ENCODE results near the gene ZCCHC9. TPM values are rescaled to one million over a fixed set of nuclear protein-coding genes. Genes with fewer than 3 reads are reported as not detected.
"Not testable (repeated sequence)": the region's sequence is repeated elsewhere in the genome, so short reads cannot be mapped to it uniquely, and the experiment has no call there.

Gene ZCCHC9
- total and polyA plus RNA-seq, 12 donors = 8.5 to 25.7 (median 11.1) TPM

DNA sequence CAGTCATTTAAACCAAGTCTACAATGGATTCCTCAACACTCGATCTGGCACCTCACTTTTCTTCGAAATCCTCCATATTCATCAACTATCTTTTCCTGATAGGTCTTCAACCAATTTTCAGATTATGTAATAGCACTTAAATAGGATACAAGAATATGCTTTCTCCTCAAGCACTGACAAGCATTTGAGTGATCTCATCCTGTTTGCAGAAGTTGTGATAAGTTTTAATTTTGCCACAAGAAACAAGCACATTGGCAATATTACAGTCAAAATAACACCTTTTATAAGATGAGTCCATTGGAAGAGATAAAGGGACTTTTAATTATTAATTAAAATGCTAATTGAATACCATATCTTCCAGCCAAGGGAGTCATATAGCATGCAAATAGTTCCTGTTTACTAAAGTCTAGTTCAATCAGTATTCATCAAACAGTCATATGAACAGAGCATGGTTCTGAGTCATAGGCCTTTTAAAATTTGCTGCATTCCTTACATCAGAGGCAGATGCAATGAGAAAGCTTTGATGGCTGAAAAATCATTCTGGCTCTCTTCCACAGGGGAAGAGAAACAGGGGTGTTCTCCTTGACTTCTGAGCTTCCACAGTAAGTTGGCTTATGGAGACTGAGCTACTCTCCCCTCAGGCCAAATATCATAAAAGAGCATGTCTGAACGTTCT lies 32.7 kb upstream of the ZCCHC9 start:
- intact Hi-C loops (cut with DNase I) = no loop called here
- no peak overlapping the region for H3K27ac ChIP-seq
- H3K27me3 ChIP-seq = no peaks in the 10 kb centered on the region
- H3K4me1 ChIP-seq = no peaks in the 10 kb centered on the region
- H3K36me3 ChIP-seq = peaks cover 0 to 82% (median 34%) of the 10 kb centered on the region in 9 donors
- ATAC-seq (no peak), DNase-seq (no peak)
- TF ChIP-seq, protein P1, sequence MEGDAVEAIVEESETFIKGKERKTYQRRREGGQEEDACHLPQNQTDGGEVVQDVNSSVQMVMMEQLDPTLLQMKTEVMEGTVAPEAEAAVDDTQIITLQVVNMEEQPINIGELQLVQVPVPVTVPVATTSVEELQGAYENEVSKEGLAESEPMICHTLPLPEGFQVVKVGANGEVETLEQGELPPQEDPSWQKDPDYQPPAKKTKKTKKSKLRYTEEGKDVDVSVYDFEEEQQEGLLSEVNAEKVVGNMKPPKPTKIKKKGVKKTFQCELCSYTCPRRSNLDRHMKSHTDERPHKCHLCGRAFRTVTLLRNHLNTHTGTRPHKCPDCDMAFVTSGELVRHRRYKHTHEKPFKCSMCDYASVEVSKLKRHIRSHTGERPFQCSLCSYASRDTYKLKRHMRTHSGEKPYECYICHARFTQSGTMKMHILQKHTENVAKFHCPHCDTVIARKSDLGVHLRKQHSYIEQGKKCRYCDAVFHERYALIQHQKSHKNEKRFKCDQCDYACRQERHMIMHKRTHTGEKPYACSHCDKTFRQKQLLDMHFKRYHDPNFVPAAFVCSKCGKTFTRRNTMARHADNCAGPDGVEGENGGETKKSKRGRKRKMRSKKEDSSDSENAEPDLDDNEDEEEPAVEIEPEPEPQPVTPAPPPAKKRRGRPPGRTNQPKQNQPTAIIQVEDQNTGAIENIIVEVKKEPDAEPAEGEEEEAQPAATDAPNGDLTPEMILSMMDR (IDR thresholded peaks at IDR 0.05) = no peak
- H3K4me3 ChIP-seq = no peak overlapping the region
- peaks cover 0 to 38% (median 24%) of the 10 kb centered on the region in 11 donors for H3K9me3 ChIP-seq
- WGBS, 2 donors = 71 to 81% methylated on average over 3 of the region's 3 CpGs

DNA sequence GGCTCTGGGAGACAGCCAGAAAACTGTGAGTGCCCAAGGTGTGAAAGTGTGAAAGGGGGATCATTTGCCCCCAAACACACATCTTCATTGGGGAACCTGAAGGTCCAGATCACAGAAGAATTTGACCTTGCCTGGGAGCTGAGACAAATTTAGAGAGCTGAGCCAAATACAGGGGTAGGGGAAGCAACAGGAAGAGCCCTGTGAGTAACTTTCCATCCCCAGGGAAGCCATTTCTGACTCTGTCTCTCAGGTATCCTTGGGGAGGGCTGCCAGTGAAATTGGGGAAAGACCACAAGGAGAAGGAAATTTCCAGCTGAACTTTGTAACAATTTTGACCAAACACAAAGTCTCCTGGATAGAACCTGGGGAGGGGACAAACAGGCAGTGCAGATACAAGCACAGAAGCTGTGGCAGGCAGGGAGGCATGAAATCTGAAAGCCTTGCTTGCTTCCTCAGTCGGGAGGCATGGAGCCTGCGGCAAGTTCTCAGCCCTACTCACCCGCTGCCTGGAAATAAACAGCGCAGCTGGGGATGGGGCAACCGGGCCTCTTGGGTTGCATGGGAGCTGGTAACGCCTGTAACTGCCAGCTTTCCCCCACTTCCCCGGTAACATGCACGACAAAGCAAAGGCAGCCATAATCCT lies 31.5 kb upstream of the ZCCHC9 start:
- Histone ChIP-seq H3K4me1 (no peaks in the 10 kb centered on the region), H3K36me3 (peaks cover 0 to 70% (median 23%) of the 10 kb centered on the region in 9 donors), H3K4me3 (no peak overlapping the region), H3K9me3 (peaks cover 0 to 45% (median 33%) of the 10 kb centered on the region in 11 donors), H3K27me3 (no peaks in the 10 kb centered on the region), H3K27ac (no peak overlapping the region)
- WGBS, 2 donors = 94 to 95% methylated on average over 8 of the region's 8 CpGs
- DNase-seq = no peak
- intact Hi-C loops (cut with DNase I) = no loop called here
- TF ChIP-seq, protein P1 (IDR thresholded peaks at IDR 0.05) = no peak
- ATAC-seq = peak in 5 of 8 donors; percentile 14 to 29 (median 19)

DNA sequence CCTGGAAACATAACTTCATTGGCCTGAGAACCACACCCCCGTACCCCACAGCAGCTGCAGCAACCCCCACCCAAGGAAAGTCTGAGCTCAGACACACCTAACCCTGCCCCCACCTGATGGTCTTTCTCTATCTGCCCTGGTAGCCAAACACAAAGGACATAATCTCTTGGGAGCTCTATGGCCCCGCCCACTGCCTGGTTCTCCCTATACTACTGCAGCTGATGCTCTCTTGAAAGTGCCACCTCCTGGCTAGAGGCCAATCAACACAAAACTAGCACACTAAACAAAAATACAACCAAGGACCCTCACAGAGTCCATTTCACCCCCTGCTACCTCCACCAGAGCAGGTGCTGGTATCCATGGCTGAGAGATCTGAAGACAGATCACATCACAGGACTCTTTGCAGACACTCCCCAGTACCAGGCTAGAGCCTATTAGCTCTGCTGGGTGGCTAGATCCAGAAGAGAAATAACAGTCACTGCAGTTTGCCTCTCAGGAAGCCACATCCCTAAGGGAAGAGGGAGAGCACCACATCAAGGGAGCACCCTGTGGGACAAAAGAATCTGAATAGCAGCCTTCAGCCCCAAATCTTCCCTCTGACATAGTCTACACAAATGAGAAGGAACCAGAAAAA lies 30.9 kb upstream of the ZCCHC9 start:
- intact Hi-C loops (cut with DNase I); H3K4me3 ChIP-seq; H3K4me1 ChIP-seq; H3K27ac ChIP-seq; H3K27me3 ChIP-seq; DNase-seq: not testable (repeated sequence)
- peaks cover 0 to 52% (median 40%) of the 10 kb centered on the region in 11 donors for H3K9me3 ChIP-seq
- H3K36me3 ChIP-seq = peaks cover 0 to 64% (median 17%) of the 10 kb centered on the region in 9 donors
- peak in 3 of 8 donors; percentile 24 to 43 (median 42) for ATAC-seq
- WGBS, 2 donors = 97 to 100% methylated on average over 2 of the region's 2 CpGs

DNA sequence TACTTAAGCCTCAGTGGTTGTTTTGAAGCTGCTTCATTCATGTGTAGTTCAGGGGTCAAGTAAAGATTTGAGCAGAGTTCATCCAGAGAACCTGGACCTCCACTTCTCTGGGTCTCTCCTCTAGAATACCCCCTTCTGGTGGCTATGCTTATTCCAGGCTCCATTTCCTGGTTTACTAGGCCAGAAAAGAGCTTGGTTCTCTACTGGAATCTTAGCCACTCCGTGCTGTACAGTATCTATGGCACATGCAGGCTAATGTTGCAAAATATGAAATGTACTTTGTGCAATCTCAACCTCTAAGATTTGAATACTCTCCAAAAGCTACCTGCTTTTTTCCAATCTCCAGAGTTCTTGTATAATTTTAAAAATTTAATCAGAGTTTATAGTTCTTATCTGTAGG lies 17.4 kb upstream of the ZCCHC9 start:
- TF ChIP-seq, protein P1 (IDR thresholded peaks at IDR 0.05) = no peak
- DNase-seq (no peak), ATAC-seq (no peak)
- peaks cover 0 to 17% (median 0%) of the 10 kb centered on the region in 9 donors for H3K36me3 ChIP-seq
- no peaks in the 10 kb centered on the region for H3K4me1 ChIP-seq
- peaks cover 0 to 13% (median 0%) of the 10 kb centered on the region in 11 donors for H3K9me3 ChIP-seq
- H3K27ac ChIP-seq = no peak overlapping the region
- intact Hi-C loops (cut with DNase I) = no loop called here
- no peak overlapping the region for H3K4me3 ChIP-seq
- WGBS, 2 donors = 94 to 95% methylated on average over 1 of the region's 1 CpG
- no peaks in the 10 kb centered on the region for H3K27me3 ChIP-seq
